ENCODE data around the gene MTMR3.

MTMR3 gene

GRCh38 chr22:29949872-29950271 lies 66.9 kb downstream of the MTMR3 start:
- no peak for DNase-seq (ENCODE audit: low read depth, low spot score)
- CTCF ChIA-PET = no interaction called here
- POLR2A ChIA-PET = no interaction called here
- H3K4me3 ChIP-seq (ENCODE audit: low read depth, low read length) = no peak overlapping the region
- TF ChIP-seq CTCF (IDR thresholded peaks at IDR 0.05; ENCODE audit: insufficient read depth, low read length, missing control alignments) = no peak

DNA sequence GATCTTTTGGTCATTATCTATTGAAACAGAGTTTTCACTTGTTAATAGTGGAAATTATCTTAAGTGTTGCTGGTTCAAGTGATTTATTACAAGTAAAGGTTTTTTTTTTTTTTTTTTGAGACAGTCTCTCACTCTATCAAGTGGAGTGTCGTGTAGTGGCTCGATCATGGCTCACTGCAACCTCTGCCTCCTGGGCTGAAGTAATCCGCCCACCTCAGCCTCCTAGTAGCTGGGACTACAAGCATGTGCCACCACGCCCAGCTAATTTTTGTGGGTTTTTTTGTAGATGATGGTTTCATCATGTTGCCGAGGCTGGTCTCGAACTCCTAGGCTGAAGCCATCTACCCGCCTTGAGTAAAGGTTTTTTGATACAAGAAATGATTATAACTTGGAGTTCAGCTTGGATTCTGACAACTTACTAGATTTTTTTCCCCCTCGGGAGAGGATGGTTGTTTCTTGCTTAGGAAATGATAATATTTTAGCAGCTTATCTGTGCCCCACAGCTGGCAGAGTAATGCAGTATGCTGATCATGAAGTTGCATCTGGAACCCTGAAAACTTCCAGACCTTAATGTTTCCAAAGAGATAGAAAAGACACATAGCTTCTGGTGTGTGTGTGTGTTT lies 68.9 kb downstream of the MTMR3 start:
- POLR2A ChIA-PET = no interaction called here
- CTCF ChIA-PET = interaction anchor here (1.0 kb wide), 1 partner anchor 316 kb away, joined by 3 read pairs; no protein-coding TSS in a partner anchor
- H3K4me3 ChIP-seq (ENCODE audit: low read depth, low read length) = no peak overlapping the region
- DNase-seq (ENCODE audit: low read depth, low spot score) = no peak
- TF ChIP-seq CTCF (IDR thresholded peaks at IDR 0.05; ENCODE audit: insufficient read depth, low read length, missing control alignments) = no peak

DNA sequence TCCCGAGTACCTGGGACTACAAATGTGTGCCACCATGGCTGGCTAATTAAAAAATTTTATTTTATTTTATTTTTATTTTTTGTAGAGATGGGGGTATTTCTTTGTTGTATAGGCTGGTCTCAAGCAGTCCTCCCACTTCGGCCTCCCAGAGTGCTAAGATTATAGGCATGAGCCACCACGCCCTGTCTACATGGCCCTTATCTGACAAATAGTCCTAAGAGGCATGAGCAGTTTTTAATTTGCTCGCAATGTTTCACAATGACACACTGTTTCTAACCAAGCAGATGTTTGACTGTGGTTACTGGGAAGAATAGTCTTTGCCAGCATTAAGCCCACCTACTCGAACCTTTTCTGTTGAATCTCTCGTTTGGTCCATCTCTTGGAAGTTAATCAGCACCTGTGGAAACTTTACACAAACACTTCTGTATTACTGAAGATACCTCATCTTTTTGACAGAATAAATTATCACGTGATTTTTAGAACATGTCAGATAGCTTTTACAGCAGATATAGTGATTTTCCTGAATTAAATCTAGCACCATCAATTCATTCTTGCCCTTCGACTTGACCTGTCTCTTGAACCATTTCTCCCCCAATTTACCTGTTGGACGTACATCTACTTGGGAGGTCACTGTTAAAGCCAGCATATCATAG lies 71.4 kb downstream of the MTMR3 start:
- no peak overlapping the region for H3K4me3 ChIP-seq (ENCODE audit: low read depth, low read length)
- ChIA-PET CTCF (no interaction called here), POLR2A (no interaction called here)
- no peak for DNase-seq (ENCODE audit: low read depth, low spot score)
- TF ChIP-seq CTCF (IDR thresholded peaks at IDR 0.05; ENCODE audit: insufficient read depth, low read length, missing control alignments) = no peak

- no peak overlapping the region for H3K4me3 ChIP-seq (ENCODE audit: low read depth, low read length)
- POLR2A ChIA-PET = no interaction called here
- CTCF ChIA-PET = no interaction called here
- no peak for DNase-seq (ENCODE audit: low read depth, low spot score)
- no peak for TF ChIP-seq CTCF (IDR thresholded peaks at IDR 0.05; ENCODE audit: insufficient read depth, low read length, missing control alignments)
These were observed 73.7 kb downstream of the MTMR3 start for GRCh38 chr22:29956680-29957079.

DNA sequence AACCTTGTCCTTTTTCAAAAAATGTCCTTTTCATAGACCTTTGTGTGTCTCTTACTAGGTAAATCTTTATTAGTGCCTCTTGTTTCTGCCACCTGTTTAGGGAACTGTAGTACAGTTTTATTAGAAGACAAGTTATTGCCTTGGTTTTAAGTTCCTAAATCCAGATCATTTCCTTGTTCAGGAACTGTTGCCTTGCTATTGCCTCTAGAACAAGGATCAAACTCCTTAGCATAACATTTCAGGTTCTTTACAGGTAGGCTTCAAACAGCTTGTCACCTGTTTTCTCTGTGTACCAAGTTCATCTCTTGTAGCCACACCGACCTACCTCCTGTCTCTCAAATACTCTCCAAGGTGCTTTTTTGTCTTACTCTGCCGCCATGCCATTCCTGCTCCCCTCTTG lies 75.2 kb downstream of the MTMR3 start:
- ChIA-PET POLR2A (no interaction called here), CTCF (no interaction called here)
- TF ChIP-seq CTCF (IDR thresholded peaks at IDR 0.05; ENCODE audit: insufficient read depth, low read length, missing control alignments) = no peak
- H3K4me3 ChIP-seq (ENCODE audit: low read depth, low read length) = no peak overlapping the region
- DNase-seq (ENCODE audit: low read depth, low spot score) = no peak

DNA sequence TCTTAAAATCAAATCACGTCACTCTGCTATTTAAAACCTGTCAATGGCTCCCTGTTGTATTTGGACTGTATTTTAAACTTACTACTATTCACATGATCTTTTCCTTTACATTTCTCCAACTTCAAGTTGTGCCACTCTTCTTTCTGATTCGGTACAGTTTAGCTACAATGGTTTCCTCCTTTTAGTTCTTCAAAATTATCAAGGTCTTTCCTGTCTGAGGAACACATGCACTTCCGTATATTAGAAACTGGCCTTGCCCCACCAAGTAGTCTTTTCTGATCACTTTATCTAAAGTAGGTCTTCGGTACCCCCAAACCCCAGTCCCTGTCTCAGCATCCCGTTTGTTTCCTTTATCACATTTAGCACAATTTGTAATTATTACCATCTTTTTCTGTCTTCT lies 81.8 kb downstream of the MTMR3 start:
- TF ChIP-seq CTCF (IDR thresholded peaks at IDR 0.05; ENCODE audit: insufficient read depth, low read length, missing control alignments) = no peak
- ChIA-PET CTCF (no interaction called here), POLR2A (no interaction called here)
- DNase-seq (ENCODE audit: low read depth, low spot score) = no peak
- no peak overlapping the region for H3K4me3 ChIP-seq (ENCODE audit: low read depth, low read length)

Data from AG04449 (cell line).